Hepatocyte (in vitro differentiated cells): ENCODE results near the gene ATP4A.

Experiments used
- EZH2 ChIP-seq: fragments of 200-600 bp; sonication (generic); IDR thresholded peaks from 2 replicates; pipeline ENCODE4 v1.6.1; 2016; ENCODE audit warnings: antibody characterized with exemption, mild to moderate bottlenecking, borderline replicate concordance
- EZH2phosphoT487 ChIP-seq: fragments of 200-600 bp; sonication (generic); IDR thresholded peaks from one replicate; pipeline ENCODE4 v1.6.1; 2018; ENCODE audit warnings: antibody characterized with exemption, mild to moderate bottlenecking, low read depth, moderate library complexity; ENCODE audit not compliant: unreplicated experiment, severe bottlenecking
- TF ChIP-seq, protein P1 (sequence below): fragments of 200-600 bp; sonication (generic); IDR thresholded peaks from 2 replicates; pipeline ENCODE4 v1.5.1; 2016; ENCODE audit warnings: antibody characterized with exemption, mild to moderate bottlenecking; ENCODE audit not compliant: poor library complexity

DNA sequence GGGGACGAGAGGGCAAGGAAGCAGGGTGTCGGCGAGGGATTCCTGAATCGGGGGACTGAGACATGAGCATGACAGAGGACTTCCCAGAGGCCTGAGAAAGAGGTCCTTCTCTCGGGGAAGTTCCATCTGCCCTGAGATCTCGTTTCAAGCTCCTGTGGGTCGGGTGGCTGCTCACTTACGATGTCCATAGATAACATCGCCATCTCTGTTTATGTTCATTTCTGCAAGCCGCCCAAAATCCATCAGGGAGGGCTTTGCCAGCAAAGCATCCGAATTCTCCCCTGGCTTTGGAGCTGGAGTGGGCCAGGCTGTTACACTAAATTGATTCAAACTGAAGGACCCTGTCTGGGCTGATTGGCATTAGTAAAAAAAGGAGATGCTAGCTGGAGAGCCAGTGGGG lies 55.9 kb downstream of the ATP4A start:
- TF ChIP-seq EZH2: no peak
- TF ChIP-seq, protein P1, sequence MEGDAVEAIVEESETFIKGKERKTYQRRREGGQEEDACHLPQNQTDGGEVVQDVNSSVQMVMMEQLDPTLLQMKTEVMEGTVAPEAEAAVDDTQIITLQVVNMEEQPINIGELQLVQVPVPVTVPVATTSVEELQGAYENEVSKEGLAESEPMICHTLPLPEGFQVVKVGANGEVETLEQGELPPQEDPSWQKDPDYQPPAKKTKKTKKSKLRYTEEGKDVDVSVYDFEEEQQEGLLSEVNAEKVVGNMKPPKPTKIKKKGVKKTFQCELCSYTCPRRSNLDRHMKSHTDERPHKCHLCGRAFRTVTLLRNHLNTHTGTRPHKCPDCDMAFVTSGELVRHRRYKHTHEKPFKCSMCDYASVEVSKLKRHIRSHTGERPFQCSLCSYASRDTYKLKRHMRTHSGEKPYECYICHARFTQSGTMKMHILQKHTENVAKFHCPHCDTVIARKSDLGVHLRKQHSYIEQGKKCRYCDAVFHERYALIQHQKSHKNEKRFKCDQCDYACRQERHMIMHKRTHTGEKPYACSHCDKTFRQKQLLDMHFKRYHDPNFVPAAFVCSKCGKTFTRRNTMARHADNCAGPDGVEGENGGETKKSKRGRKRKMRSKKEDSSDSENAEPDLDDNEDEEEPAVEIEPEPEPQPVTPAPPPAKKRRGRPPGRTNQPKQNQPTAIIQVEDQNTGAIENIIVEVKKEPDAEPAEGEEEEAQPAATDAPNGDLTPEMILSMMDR: no peak
- no peak for TF ChIP-seq EZH2phosphoT487
